Omental fat pad (tissue), 4 donors: ENCODE results near the gene WSB1. TPM values are rescaled to one million over a fixed set of nuclear protein-coding genes. Genes with fewer than 3 reads are reported as not detected.

Experiments used
- ATAC-seq: fragments of 150-250 bp; one replicate; pipeline ENCODE4 v1.9.1; 2016; ENCODE audit warnings: mild to moderate bottlenecking, moderate library complexity; ENCODE audit not compliant: low FRiP score
- DNase-seq: peaks from one replicate; pipeline ENCODE4 v3.0.0-alpha.2; 2019; ENCODE audit warnings: low spot score
- total RNA-seq, 4 donors: library from RNA; depleted of rRNA; stranded (reverse); fragments of >200 nt; gene quantifications; one replicate each; pipeline ENCODE4 v1.1.0, GENCODE V29; 2016
- TF ChIP-seq, protein P1 (sequence below), 3 donors: fragments of 450-650 bp; IDR thresholded peaks; one replicate each; pipeline ENCODE4 v1.5.1; 2016 to 2017; ENCODE audit warnings: antibody characterized with exemption in 3 of 3, mild to moderate bottlenecking in 3 of 3, moderate library complexity in 2 of 3

The WSB1 gene
- total RNA-seq, 4 donors from 2014 or later: 136 to 217 (median 175) TPM

GRCh38 chr17:27256225-27257030, 37.5 kb upstream of the WSB1 start:
- TF ChIP-seq, protein P1, sequence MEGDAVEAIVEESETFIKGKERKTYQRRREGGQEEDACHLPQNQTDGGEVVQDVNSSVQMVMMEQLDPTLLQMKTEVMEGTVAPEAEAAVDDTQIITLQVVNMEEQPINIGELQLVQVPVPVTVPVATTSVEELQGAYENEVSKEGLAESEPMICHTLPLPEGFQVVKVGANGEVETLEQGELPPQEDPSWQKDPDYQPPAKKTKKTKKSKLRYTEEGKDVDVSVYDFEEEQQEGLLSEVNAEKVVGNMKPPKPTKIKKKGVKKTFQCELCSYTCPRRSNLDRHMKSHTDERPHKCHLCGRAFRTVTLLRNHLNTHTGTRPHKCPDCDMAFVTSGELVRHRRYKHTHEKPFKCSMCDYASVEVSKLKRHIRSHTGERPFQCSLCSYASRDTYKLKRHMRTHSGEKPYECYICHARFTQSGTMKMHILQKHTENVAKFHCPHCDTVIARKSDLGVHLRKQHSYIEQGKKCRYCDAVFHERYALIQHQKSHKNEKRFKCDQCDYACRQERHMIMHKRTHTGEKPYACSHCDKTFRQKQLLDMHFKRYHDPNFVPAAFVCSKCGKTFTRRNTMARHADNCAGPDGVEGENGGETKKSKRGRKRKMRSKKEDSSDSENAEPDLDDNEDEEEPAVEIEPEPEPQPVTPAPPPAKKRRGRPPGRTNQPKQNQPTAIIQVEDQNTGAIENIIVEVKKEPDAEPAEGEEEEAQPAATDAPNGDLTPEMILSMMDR (IDR thresholded peaks at IDR 0.05): no peak
- DNase-seq: no peak
- ATAC-seq: peak; percentile 90

DNA sequence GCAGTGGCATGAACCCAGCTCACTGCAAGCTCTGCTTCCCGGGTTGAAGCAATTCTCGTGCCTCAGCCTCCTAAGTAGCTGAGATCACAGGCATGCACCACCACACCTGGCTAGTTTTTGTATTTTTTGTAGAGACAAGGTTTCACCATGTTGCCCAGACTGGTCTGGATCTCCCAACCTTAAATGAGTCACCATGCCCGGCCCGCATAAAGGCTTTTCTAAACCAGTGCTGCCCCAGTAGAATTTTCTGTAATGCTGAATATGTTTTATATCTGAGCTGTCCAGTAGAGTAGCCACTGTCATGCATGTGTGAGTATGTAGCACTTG, 36.9 kb upstream of the WSB1 start:
- DNase-seq (no peak), ATAC-seq (no peak)
- TF ChIP-seq, protein P1 (IDR thresholded peaks at IDR 0.05): no peak

GRCh38 chr17:27259356-27259755, 34.6 kb upstream of the WSB1 start:
- TF ChIP-seq, protein P1 (IDR thresholded peaks at IDR 0.05): no peak
- ATAC-seq: no peak

DNA sequence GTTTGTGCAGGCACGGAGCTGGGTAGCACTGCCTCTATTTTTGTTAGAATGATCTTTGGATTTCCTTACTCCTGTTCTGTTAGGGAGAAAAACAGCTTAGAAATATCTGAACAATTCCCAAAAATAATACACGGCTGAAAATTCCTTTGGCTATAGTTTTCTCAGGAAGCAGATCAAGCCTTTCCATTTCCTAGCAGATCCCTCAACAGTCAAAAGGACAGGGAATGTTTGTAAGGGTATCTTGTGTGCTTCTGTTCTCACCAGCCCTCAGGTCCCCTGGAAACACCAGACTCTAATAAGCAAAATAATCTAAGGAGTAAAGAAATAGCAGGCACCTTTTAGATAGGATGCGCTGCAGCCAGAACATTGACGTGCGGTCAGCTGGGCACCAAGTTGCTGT, 30.5 kb upstream of the WSB1 start:
- TF ChIP-seq, protein P1 (IDR thresholded peaks at IDR 0.05): no peak
- ATAC-seq (no peak), DNase-seq (no peak)

More at GRCh38 chr17:27259356-27259755, 34.6 kb upstream of the WSB1 start:
- DNase-seq: no peak

DNA sequence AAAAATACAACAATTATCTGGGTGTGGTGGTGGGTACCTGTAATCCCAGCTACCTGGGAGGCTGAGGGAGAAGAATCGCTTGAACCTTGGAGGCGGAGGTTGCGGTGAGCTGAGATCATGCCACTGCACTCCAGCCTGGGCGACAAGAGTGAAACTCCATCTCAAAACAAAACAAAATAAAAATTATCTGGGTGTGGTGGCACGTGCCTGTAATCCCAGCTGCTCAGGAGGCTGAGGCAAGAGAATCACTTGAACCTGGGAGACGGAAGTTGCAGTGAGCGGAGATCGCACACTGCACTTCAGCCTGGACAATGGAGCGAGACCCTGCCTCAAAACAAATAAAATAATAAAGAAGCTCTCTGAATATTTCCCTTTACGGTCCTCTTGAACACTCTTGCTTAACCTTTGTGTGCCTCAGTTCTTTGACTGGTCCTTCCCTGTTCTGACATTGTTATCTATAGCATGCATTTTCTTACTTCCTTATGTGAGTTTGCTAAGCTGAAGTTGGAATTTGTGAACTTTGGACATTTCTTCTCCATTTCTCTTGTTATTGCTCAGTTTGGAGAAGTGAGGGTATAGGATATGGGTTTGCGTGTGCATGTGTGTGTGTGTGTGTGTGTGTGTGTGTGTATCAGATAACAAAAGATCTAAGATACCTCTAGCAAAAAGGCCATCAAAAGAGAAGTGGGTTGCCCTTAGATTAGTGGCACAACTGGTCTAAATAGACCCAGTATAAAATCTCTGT, 29.7 kb upstream of the WSB1 start:
- ATAC-seq: no peak

DNA sequence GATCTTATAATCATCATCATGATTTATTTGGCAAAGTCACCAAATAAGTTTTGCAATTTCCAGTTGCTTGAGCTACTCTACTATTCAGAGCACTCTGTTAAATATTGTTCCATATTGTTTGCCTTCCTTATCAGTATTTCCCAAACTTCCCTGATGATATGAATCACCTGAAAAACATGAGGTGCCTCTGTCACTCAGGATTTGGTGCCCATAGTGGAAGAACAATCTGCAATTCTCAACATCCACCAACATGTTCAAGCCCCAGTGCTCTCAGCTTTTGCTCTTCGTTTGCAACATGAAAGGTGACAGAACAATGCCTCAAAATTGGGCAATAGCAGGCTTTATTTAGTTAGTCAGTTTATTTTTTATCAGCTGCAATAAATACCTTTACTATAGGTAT, 28.6 kb upstream of the WSB1 start:
- no peak for DNase-seq
- ATAC-seq: no peak
- TF ChIP-seq, protein P1 (IDR thresholded peaks at IDR 0.05): no peak

More for the DNA sequence above, 29.7 kb upstream of the WSB1 start:
- TF ChIP-seq, protein P1 (IDR thresholded peaks at IDR 0.05): no peak
- no peak for DNase-seq
